Activated gamma-delta T cell treated with anti-CD3 and anti-CD28 coated beads, Interleukin-2, amount 50 U/mL, for 16 hours (primary cell): Measurements from ENCODE around the gene CLEC4M.
"Not testable (repeated sequence)": the region's sequence is repeated elsewhere in the genome, so short reads cannot be mapped to it uniquely, and the experiment has no call there.

Source experiments
- DNase-seq: peaks from one replicate; pipeline ENCODE4 v3.0.0-alpha.2; 2020; ENCODE audit warnings: low read depth

The CLEC4M gene

GRCh38 chr19:7811989-7812388, 48.9 kb downstream of the CLEC4M start:
- DNase-seq: no peak

GRCh38 chr19:7815325-7815724, 52.3 kb downstream of the CLEC4M start:
- DNase-seq: no peak

- not testable (repeated sequence) for DNase-seq
Observed at GRCh38 chr19:7816040-7816439, 53.0 kb downstream of the CLEC4M start.

GRCh38 chr19:7817801-7818200, 54.8 kb downstream of the CLEC4M start:
- DNase-seq: no peak

GRCh38 chr19:7818806-7819205, 55.8 kb downstream of the CLEC4M start:
- no peak for DNase-seq
